Testis (tissue), 2 donors: ENCODE results near the gene EFCAB8.

ENCODE experiments used
- POLR2A ChIP-seq: fragments of 450-650 bp; IDR thresholded peaks from one replicate; pipeline ENCODE4 v1.6.1; 2017; ENCODE audit warnings: antibody characterized with exemption, mild to moderate bottlenecking, moderate library complexity
- TF ChIP-seq, protein P1 (sequence below), 3 experiments: fragments of 450-650 bp in 2 of 3; fragments of 200-600 bp in 1 of 3; sonication (generic) in 1 of 3; IDR thresholded peaks; one replicate each; pipeline ENCODE4 v1.5.1; 2016 to 2019; ENCODE audit warnings: antibody characterized with exemption in 3 of 3, mild to moderate bottlenecking in 2 of 3, moderate library complexity in 1 of 3

DNA sequence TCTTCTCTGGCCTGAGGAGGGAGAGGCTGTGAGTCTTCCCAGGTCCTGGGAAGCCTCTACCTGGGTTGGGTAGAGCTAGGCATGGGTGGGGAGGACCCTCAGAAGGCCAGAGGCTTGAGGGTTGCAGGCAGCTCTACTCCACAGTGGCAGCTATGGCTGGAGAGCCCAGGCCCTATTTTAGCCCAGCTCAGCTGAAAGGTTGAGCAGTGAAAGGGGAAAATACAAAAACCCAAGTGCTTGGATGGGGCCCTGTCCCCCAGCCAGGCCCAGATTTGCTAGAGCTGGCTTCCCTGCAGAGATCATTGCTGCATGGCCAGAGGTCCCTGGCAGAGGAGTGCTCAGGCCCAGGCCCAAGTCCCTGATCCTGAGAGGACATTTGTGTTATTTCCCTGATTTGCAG lies 99.9 kb downstream of the EFCAB8 start:
- TF ChIP-seq, protein P1, sequence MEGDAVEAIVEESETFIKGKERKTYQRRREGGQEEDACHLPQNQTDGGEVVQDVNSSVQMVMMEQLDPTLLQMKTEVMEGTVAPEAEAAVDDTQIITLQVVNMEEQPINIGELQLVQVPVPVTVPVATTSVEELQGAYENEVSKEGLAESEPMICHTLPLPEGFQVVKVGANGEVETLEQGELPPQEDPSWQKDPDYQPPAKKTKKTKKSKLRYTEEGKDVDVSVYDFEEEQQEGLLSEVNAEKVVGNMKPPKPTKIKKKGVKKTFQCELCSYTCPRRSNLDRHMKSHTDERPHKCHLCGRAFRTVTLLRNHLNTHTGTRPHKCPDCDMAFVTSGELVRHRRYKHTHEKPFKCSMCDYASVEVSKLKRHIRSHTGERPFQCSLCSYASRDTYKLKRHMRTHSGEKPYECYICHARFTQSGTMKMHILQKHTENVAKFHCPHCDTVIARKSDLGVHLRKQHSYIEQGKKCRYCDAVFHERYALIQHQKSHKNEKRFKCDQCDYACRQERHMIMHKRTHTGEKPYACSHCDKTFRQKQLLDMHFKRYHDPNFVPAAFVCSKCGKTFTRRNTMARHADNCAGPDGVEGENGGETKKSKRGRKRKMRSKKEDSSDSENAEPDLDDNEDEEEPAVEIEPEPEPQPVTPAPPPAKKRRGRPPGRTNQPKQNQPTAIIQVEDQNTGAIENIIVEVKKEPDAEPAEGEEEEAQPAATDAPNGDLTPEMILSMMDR (IDR thresholded peaks at IDR 0.05), result no peak
- no peak for TF ChIP-seq POLR2A
